ENCODE data around the gene SLF1.

- TF ChIP-seq, protein P1, sequence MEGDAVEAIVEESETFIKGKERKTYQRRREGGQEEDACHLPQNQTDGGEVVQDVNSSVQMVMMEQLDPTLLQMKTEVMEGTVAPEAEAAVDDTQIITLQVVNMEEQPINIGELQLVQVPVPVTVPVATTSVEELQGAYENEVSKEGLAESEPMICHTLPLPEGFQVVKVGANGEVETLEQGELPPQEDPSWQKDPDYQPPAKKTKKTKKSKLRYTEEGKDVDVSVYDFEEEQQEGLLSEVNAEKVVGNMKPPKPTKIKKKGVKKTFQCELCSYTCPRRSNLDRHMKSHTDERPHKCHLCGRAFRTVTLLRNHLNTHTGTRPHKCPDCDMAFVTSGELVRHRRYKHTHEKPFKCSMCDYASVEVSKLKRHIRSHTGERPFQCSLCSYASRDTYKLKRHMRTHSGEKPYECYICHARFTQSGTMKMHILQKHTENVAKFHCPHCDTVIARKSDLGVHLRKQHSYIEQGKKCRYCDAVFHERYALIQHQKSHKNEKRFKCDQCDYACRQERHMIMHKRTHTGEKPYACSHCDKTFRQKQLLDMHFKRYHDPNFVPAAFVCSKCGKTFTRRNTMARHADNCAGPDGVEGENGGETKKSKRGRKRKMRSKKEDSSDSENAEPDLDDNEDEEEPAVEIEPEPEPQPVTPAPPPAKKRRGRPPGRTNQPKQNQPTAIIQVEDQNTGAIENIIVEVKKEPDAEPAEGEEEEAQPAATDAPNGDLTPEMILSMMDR (conservative IDR thresholded peaks at IDR 0.05) = no peak
- TF ChIP-seq EZH2 (IDR thresholded peaks at IDR 0.05; ENCODE audit: low read depth) = no peak
Measured at GRCh38 chr5:94615862-94616261, 2.6 kb upstream of the SLF1 start.
